HG02973 (cell line): ENCODE results near the gene SDCBP2.

ENCODE experiments used
- ATAC-seq: cut with Tn5 transposase; IDR thresholded peaks from one replicate; pipeline ENCODE4 v1.9.1; 2021; ENCODE audit warnings: moderate library complexity; ENCODE audit not compliant: unreplicated experiment

SDCBP2 gene

GRCh38 chr20:1328680-1329330 lies at the start of gene SDCBP2:
Gene SDCBP2, minus strand, starts transcription at chr20:1329139. Its CDS starts 8,723 bp downstream, at chr20:1320416.
- no peak for ATAC-seq

DNA sequence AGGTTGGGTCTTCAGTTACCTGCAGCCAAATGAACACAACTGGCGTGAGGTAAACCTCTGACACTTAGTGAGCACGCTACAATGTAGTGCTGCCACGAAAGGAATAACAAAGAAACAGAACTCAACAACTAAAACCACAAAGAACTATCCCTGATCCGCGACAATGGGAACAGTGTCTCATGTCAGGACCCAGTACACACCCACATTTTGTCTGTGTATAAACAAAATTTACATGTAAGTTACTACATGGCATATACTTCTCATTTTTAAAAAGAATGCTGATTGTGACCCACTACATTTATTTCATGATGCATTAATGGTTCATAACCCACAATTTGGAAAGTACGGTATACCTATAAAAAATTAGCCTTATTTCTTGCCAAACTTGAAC lies 49.8 kb upstream of the SDCBP2 start:
- no peak for ATAC-seq

GRCh38 chr20:1377984-1378734 lies 49.2 kb upstream of the SDCBP2 start:
- ATAC-seq, result no peak

- no peak for ATAC-seq
Observed at GRCh38 chr20:1377341-1377871, 48.5 kb upstream of the SDCBP2 start.

GRCh38 chr20:1376408-1377270 lies 47.7 kb upstream of the SDCBP2 start:
- ATAC-seq, result peak; percentile 44

DNA sequence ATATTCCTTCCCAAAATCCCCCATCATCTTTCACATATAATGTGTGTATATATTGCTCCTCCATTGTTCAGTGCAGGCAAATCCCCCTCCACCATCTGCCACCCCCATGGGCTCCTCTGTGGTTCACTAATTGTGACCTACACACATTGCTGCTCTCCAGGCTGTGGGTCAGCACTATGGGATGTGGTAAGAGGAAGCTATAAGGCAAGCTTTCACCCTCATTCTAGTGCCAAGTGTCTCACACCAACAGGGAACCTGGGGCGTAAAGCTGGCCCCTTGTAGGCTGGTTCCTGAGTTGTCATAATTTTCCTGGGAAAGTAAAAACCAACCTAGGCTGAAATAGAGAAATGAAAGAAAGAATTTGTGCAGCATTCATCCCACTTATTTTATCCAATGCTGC lies 47.1 kb upstream of the SDCBP2 start:
- ATAC-seq, result no peak

DNA sequence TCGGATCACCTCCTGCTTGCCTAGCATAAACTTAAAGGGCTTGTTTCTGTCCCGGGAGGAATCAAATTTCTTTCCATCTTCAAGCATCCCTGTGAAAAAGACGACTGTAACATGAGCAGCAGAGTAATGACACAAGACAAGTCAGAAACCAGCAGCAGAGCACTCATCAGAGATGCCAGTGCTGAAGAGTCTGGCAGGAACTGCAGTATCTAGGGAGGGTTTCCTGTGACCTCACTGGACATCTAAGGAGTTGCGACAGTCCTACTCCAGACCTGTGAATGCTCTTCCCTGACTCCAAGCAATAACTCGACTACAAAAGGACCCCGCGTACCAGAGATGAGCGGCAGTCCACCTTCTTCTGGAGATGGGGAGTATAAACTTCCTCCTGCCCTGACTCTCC lies 46.6 kb upstream of the SDCBP2 start:
- ATAC-seq, result no peak

DNA sequence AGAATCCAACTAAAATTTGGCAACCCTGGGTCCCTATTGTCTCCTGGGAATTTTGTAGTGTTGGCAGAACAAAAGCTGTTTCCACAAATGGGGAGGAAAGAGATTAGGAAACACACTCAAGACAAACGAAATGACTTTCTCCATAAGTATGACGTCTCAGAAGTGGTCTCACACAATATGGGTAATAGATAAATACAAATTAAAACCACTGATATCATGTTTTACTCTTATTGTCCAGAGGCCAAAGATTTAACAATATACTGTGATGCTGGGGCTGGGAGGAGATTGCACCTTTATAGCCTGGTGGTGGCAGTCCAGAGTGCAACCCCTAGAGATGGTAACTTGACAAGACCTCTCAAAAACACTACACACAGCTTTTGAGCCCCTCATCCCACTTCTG lies 45.3 kb upstream of the SDCBP2 start:
- no peak for ATAC-seq

DNA sequence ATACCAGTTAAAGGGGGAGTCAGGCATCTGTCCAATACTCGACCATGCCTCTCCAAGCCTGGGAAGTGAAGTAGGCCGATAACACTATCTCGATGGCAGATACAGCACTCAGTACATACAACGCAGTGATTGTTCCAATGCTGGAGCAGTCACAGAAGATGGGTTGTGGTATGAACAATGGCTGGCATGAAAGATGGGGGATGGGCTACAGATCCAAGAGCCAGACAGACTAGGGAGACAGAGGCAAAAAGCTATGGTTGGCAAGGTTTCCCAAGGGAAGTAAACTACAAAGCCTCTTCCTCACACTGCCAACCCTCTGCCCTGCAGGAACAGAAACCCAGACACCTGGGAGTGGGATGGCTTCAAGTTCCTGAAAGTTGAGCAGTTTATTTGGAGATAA lies 44.7 kb upstream of the SDCBP2 start:
- no peak for ATAC-seq

- ATAC-seq, result no peak
Observed at GRCh38 chr20:1373036-1373435, 44.1 kb upstream of the SDCBP2 start.

DNA sequence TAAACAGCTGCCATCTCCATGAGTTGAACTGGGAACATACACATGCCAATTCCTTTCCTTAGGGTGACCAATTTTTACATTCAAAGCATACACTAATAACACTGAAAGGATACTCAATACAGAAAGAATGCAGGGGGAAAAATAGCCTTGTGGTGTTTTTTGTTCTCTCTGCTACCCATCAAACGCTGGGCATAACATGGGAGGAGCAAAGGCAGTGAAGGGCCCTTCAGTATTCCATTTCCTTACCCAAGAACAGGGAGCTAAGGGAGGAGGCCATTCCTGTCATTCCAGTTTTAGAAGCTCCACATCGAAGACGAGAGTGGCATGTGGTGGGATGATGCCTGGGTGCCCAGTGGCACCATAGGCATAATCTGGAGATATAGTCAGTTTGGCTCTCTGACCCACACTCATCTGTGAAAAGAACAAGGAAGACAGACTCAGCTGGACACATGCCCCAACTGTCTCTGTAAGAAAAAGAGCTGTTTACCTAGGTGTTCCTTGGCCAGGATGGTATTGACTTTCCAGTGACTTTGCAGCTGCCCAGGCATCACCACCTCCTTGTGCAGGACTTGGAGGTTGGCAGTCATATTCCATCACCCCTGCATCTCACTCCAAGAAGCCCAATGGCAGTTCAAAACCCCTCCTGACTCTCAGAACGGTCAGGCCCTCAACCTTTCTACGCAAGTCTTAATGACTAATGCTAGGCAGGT lies 43.0 kb upstream of the SDCBP2 start:
- no peak for ATAC-seq

- ATAC-seq, result no peak
Observed at GRCh38 chr20:1371202-1371782, 42.4 kb upstream of the SDCBP2 start.

DNA sequence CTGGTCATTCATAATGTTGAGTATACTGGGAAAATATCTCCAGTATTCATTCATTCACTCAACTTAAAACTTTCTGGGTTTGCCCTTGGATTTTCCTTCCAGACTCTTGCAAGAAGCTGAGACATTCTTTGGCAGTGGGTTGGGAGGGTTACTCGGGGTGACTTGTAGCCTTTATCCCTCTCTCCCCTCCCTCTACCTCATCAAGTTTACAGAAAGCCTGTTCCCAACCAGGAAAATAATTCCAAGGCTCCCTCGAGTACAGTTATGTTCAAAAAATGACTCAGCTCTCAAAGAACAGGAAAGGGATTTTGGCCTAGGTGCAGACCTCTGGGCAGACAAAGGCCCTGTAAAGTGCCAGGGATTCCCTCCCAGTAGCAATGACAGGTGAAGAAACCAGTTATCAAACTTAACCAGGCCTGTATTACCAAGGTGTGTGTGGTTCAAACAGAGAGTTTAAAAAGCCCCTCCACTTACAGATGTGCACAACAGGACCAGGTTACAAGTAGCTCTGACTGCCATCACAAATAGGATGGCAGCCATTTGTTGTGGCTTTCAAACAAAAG lies 41.7 kb upstream of the SDCBP2 start:
- no peak for ATAC-seq

DNA sequence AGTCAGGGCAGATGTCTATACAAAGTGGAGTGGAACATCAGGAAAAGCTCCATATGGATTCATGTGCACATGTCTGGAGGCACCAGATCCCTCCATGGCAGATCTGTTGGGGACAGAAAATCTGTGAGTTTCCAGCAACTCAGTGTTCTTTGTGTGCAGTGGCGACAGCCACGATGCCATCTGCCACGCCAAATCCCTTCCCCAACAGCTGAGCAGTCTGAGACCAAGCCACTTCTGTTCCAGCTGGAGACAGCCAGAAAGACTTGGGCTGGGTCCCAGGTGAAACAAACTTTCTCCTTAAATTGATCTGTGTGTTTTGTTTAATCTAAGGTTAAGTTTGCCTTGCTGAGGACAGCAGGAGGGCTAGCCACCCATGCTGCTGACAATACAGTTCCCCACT lies 41.0 kb upstream of the SDCBP2 start:
- ATAC-seq, result no peak

DNA sequence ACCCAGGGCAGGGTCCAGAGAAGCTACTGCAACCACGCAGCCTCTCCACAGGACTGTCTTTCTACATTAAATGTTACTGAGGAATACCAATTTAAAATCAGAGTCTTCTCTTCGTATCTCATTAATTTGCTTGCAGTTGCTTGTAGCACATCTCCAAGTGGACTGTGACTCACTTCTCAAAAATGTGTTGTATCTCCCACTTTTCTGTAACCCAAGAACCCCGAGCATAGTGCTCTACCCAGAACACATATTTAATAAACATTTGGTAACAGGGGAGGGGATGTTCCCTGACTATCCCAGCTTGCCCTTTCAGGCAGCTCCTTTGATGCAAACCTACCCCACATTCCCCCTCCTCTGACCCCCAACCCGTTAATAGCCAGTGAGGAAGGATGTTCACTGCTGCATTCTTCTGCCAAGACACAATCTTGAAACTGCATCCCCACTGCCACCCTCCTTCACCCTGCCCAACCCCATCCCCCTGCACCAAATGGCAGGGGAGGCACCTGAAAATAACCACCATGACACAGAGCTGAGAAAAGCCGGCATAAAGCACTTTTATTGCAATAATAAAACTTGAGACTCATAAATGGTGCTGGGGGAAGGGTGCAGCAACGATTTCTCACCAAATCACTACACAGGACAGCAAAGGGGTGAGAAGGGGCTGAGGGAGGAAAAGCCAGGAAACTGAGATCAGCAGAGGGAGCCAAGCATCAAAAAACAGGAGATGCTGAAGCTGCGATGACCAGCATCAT lies 39.7 kb upstream of the SDCBP2 start:
- ATAC-seq, result no peak

DNA sequence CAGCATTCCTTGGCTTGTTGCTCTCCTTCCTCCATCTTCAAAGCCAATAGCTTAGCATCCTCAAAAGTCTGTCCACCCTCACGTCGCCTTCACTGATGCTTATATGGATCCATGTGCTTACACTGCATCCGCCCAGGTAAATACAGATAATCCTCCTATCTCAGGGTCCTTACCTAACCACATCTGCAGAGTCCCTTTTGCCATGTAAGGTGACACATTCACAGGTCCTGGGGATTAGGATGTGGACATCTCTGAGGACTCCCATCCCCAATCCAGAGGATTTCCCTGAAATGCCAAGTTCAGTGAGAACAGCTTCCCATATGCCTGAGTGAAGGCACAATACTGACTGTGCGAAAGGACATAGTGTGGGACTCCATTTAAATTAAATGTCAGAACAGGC lies 38.5 kb upstream of the SDCBP2 start:
- ATAC-seq, result no peak

DNA sequence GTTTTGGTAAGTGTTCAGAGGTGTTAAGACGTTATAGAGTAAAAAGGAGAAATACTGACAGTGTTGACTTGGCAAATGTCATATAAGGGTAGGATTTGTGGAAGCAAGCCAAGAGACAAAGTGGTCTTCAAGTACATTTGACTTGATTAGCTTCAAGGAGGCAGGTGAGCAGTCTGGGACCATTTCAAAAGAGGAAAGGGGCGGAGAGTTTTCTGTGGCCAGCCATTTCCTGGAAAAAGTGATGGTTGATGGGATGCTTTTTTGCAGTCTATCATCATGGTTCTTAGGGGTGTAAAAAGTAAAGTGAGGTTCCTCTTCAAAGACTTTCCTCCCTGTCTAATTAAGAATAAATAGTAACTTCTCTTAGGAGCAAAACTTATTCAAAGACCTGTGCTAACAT lies 35.2 kb upstream of the SDCBP2 start:
- ATAC-seq, result no peak

DNA sequence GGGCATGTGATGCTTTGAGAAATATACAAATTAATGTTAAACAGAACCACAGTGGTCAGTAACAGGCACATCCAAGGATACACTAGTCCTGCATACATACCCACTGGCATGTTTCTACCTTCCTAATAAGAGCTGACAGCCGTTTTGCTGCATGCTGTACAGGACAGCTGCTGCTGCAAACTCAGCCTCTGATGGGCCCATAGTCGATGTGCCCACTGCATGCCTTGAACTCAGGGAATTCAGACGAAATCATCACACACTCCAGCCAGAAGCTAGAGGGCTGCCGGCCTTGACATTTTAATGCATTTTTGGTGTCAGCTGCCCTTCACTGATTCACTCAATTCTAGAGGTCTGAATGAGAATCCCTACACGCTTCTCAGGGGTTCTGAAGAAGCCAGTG lies 34.6 kb upstream of the SDCBP2 start:
- no peak for ATAC-seq

DNA sequence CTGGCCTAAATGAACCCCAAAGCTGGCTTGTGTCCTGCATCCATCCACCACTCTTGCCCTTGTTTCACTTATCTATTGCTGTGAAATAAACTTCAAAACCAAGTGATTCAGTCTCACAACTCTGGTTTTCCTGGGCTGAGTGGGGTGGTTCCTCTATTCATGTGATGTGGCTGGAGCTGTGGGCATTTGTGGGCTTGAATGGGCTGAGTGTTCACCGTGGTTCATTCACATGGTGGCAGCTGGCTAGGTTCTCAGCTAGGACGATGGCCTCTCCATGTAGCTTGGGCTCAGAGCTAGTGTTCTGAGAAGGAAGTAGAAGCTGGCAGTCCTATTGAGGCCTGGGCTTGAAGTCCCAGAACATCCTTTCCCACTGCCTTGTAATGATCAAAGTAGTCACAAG lies 33.5 kb upstream of the SDCBP2 start:
- ATAC-seq, result no peak
